ENCODE results near the gene LKAAEAR1. TPM values are rescaled to one million over a fixed set of nuclear protein-coding genes. Genes with fewer than 3 reads are reported as not detected.
A peak's percentile ranks its signal among the peaks of the same experiment; 100 is the strongest.

The LKAAEAR1 gene
- total and polyA plus RNA-seq, 2 of the 13 experiments (the other 11 are each of a cell fraction or from before 2014, with no cell fraction given): not detected

DNA sequence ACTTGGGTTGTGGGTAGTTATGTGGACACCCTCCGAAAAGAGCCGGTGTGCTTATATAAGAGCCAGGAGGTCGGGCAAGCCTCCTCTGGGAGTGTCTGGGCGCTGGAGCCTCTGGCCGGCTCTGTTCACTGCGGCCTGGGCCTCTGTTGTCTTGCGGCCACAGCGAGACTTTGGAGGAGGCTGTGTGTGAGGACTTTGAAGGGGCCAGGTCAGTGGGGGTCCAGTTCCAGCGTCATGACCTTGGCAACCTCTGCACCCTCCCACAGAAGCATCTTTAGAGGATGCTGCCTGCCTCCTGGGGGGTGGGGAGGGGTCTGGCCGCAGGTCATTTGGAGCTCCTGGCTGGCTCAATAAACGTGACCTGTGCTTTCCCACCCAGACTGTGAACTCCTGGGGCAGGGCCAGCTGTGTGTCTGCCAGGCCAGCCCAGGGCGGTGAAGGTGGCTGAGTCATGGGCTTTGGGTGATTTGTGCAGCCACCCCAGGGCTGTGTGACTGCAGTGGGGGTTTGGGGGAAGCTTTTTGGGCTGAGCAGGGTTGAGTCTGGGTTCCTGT, 20.0 kb downstream of the LKAAEAR1 start (continued):
- TF ChIP-seq MTA1 (CRISPR knock-in tag; IDR thresholded peaks at IDR 0.05; ENCODE audit: borderline replicate concordance) (peak; percentile 75), ARID2 (CRISPR knock-in tag; IDR thresholded peaks at IDR 0.05; ENCODE audit: borderline replicate concordance) (0 out of 2 replicates have a peak, but pooled peaks have one; percentile 53), RAD51 (IDR thresholded peaks at IDR 0.05; ENCODE audit: borderline replicate concordance) (no peak), SRSF9 (IDR thresholded peaks at IDR 0.05; ENCODE audit: borderline replicate concordance, insufficient read depth, low read depth, low read length, poor library complexity, severe bottlenecking) (no peak), ZSCAN31 (CRISPR knock-in tag; IDR thresholded peaks at IDR 0.05; ENCODE audit: low read depth) (no peak), HNF4G (IDR thresholded peaks at IDR 0.05; ENCODE audit: borderline replicate concordance, low read depth, low read length) (no peak; the same call in 1 of the 2 replicates), HNF4G (CRISPR knock-in tag; IDR thresholded peaks at IDR 0.05; ENCODE audit: borderline replicate concordance, low read depth) (0 out of 2 replicates have a peak, but pooled peaks have one; percentile 40), TOPORS (CRISPR knock-in tag; IDR thresholded peaks at IDR 0.05) (no peak), HOXA7 (CRISPR knock-in tag; IDR thresholded peaks at IDR 0.05) (no peak), AFF4 (CRISPR knock-in tag; IDR thresholded peaks at IDR 0.05) (no peak), PHF21A (CRISPR knock-in tag; IDR thresholded peaks at IDR 0.05) (peak; percentile 46; the same call in 1 of the 2 replicates), KDM3A (CRISPR knock-in tag; IDR thresholded peaks at IDR 0.05; ENCODE audit: low read depth) (no peak), IKZF5 (CRISPR knock-in tag; IDR thresholded peaks at IDR 0.05) (peak; percentile 16; the same call in 1 of the 2 replicates), KMT2A (CRISPR knock-in tag; IDR thresholded peaks at IDR 0.05) (0 out of 2 replicates have a peak, but pooled peaks have one; percentile 14), HMGXB3 (CRISPR knock-in tag; IDR thresholded peaks at IDR 0.05; ENCODE audit: borderline replicate concordance) (no peak), WIZ (CRISPR knock-in tag; IDR thresholded peaks at IDR 0.05) (peak; percentile 64; the same call in 1 of the 2 replicates)
- TF ChIP-seq, protein P1, sequence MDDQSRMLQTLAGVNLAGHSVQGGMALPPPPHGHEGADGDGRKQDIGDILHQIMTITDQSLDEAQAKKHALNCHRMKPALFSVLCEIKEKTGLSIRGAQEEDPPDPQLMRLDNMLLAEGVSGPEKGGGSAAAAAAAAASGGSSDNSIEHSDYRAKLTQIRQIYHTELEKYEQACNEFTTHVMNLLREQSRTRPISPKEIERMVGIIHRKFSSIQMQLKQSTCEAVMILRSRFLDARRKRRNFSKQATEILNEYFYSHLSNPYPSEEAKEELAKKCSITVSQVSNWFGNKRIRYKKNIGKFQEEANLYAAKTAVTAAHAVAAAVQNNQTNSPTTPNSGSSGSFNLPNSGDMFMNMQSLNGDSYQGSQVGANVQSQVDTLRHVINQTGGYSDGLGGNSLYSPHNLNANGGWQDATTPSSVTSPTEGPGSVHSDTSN (CRISPR knock-in tag; IDR thresholded peaks at IDR 0.05; ENCODE audit: borderline replicate concordance): no peak
- TF ChIP-seq, protein P2, sequence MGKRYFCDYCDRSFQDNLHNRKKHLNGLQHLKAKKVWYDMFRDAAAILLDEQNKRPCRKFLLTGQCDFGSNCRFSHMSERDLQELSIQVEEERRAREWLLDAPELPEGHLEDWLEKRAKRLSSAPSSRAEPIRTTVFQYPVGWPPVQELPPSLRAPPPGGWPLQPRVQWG (CRISPR knock-in tag; IDR thresholded peaks at IDR 0.05; ENCODE audit: borderline replicate concordance, low read depth): no peak

Data from HepG2 (cell line).